ENCODE measurements around the gene FCMR. TPM values are rescaled to one million over a fixed set of nuclear protein-coding genes. Genes with fewer than 3 reads are reported as not detected.

Gene FCMR
- total and polyA plus RNA-seq, 10 of the 15 experiments (the other 5 are each of a cell fraction or from before 2014, with no cell fraction given), result 79.7 to 245 (median 123) TPM

- Histone ChIP-seq H3K27me3 (replicated peaks in 1 of 2; ENCODE audit: control insufficient read depth in 2 of 2, insufficient read depth in 2 of 2, low read length in 1 of 2) (no peaks in the 10 kb centered on the region), H3K4me3 (no peak overlapping the region), H3K36me3 (ENCODE audit: control insufficient read depth in 2 of 2, insufficient read depth in 2 of 2, low read length in 1 of 2) (no peaks in the 10 kb centered on the region; a peak in 1 of 4 replicates), H3K4me1 (ENCODE audit: control insufficient read depth, insufficient read depth, low read length) (no peaks in the 10 kb centered on the region), H2AFZ (ENCODE audit: control insufficient read depth, low read depth, low read length) (no peak overlapping the region), H3K9ac (ENCODE audit: control insufficient read depth, insufficient read depth, low read length) (no peak overlapping the region), H4K20me1 (ENCODE audit: control insufficient read depth, insufficient read depth) (no peaks in the 10 kb centered on the region), H3K27ac (ENCODE audit: control insufficient read depth, insufficient read depth) (no peak overlapping the region), H3K9me3 (replicated peaks; ENCODE audit: control insufficient read depth, insufficient read depth, low read length) (no peaks in the 10 kb centered on the region), H3K4me2 (ENCODE audit: control insufficient read depth, insufficient read depth) (no peak overlapping the region), H3K79me2 (ENCODE audit: control insufficient read depth, insufficient read depth, low read length) (no peaks in the 10 kb centered on the region)
- ChIA-PET SMC1A (ENCODE audit: uncharacterized antibody, unreplicated experiment) (interaction anchor here (1.0 kb wide), 1 partner anchor 81 kb away, joined by 3 read pairs; no protein-coding TSS in a partner anchor), POLR2A (no interaction called here), RAD21 (ENCODE audit: unreplicated experiment) (interaction anchor here (1.0 kb wide), 1 partner anchor 89 kb away, joined by 3 read pairs; no protein-coding TSS in a partner anchor), CTCF (no interaction called here)
- TF ChIP-seq ZNF24 (IDR thresholded peaks at IDR 0.05), result no peak
- TF ChIP-seq RUNX3 (IDR thresholded peaks at IDR 0.05; ENCODE audit: low read length), result no peak
- no peak for TF ChIP-seq RFX5 (IDR thresholded peaks at IDR 0.05; ENCODE audit: low read depth, low read length)
- no peak for TF ChIP-seq TCF7 (IDR thresholded peaks at IDR 0.05; ENCODE audit: borderline replicate concordance)
- no peak for TF ChIP-seq FOS (IDR thresholded peaks at IDR 0.05; ENCODE audit: borderline replicate concordance, extremely low read depth, insufficient read length)
- no peak for TF ChIP-seq YY1 (IDR thresholded peaks at IDR 0.05; ENCODE audit: low read depth, low read length)
- no peak for TF ChIP-seq RELA (IDR thresholded peaks at IDR 0.05; ENCODE audit: borderline replicate concordance, partially characterized antibody)
- TF ChIP-seq SREBF1 (IDR thresholded peaks at IDR 0.05; ENCODE audit: low read length), result no peak
- no peak for TF ChIP-seq NRF1 (conservative IDR thresholded peaks at IDR 0.05; ENCODE audit: low read depth, low read length)
- no peak for TF ChIP-seq SRF (IDR thresholded peaks at IDR 0.05; ENCODE audit: low read depth in 2 of 2, low read length in 2 of 2)
- no peak for TF ChIP-seq ZBED1 (IDR thresholded peaks at IDR 0.05; ENCODE audit: borderline replicate concordance)
- no peak for TF ChIP-seq CBX5 (IDR thresholded peaks at IDR 0.05; ENCODE audit: low read depth)
- no peak for TF ChIP-seq ZNF384 (IDR thresholded peaks at IDR 0.05; ENCODE audit: borderline replicate concordance, low read depth, low read length)
- no peak for TF ChIP-seq RAD21 (IDR thresholded peaks at IDR 0.05; ENCODE audit: insufficient read depth, low read depth, low read length)
- no peak for TF ChIP-seq SUPT20H (IDR thresholded peaks at IDR 0.05; ENCODE audit: borderline replicate concordance, control insufficient read depth, low read depth, low read length)
- TF ChIP-seq TARDBP (IDR thresholded peaks at IDR 0.05; ENCODE audit: borderline replicate concordance), result no peak
- no peak for TF ChIP-seq NR2C2 (IDR thresholded peaks at IDR 0.05; ENCODE audit: borderline replicate concordance, control insufficient read depth, insufficient read length, low read depth)
- TF ChIP-seq HDGF (IDR thresholded peaks at IDR 0.05), result no peak
- TF ChIP-seq KAT2A (conservative IDR thresholded peaks at IDR 0.05; ENCODE audit: control insufficient read depth, low read depth, low read length), result no peak
- no peak for TF ChIP-seq BCL3 (IDR thresholded peaks at IDR 0.05; ENCODE audit: borderline replicate concordance, insufficient read depth, low read depth, low read length, poor library complexity, severe bottlenecking)
- FAIRE-seq (no peak), ATAC-seq (no peak), DNase-seq (ENCODE audit: low read depth, low spot score) (no peak)
- in situ Hi-C loops (cut with MboI) (no loop called here), intact Hi-C loops (cut with micrococcal nuclease; ENCODE audit: unreplicated experiment) (no loop called here)
- WGBS (ENCODE audit: insufficient coverage, insufficient replicate concordance, low lambda C conversion rate, missing lambda C conversion rate), result 83% methylated on average over 11 of the region's 11 CpGs
- BruUV-seq (replicated peaks), result no TSS peak
Observed at GRCh38 chr1:206898089-206898914, 23.4 kb downstream of the FCMR start.

All from GM12878 (cell line).